Activated naive CD8-positive, alpha-beta T cell (primary cell): ENCODE measurements around the gene ORMDL3.
"Not testable (repeated sequence)": the region's sequence is repeated elsewhere in the genome, so short reads cannot be mapped to it uniquely, and the experiment has no call there.

Source experiments
- H3K27ac Mint-ChIP-seq: one replicate; pipeline ENCODE4 v1.8.0; 2021; ENCODE audit warnings: mixed read lengths
- H3K27me3 Mint-ChIP-seq: one replicate; pipeline ENCODE4 v1.8.0; 2021; ENCODE audit warnings: mixed read lengths
- H3K36me3 Mint-ChIP-seq: one replicate; pipeline ENCODE4 v1.8.0; 2021; ENCODE audit warnings: mixed read lengths
- H3K4me1 Mint-ChIP-seq: one replicate; pipeline ENCODE4 v1.8.0; 2021; ENCODE audit warnings: low read depth, mixed read lengths
- H3K4me3 Mint-ChIP-seq: one replicate; pipeline ENCODE4 v1.8.0; 2021; ENCODE audit warnings: mild to moderate bottlenecking, mixed read lengths
- H3K9me3 Mint-ChIP-seq: one replicate; pipeline ENCODE4 v1.8.0; 2021; ENCODE audit warnings: low read depth, mixed read lengths

ORMDL3 gene

GRCh38 chr17:39923836-39924690 is 3.3 kb downstream of the ORMDL3 start:
- Mint-ChIP-seq H3K36me3 (peaks cover 4% of the 10 kb centered on the region), H3K27me3 (no peaks in the 10 kb centered on the region), H3K4me3 (peak overlapping the region; percentile 95), H3K4me1 (peaks cover 79% of the 10 kb centered on the region), H3K9me3 (no peaks in the 10 kb centered on the region), H3K27ac (peak overlapping the region; percentile 98)

- Mint-ChIP-seq H3K27ac (peak overlapping the region; percentile 98), H3K36me3 (peaks cover 4% of the 10 kb centered on the region), H3K4me3 (peak overlapping the region; percentile 95), H3K9me3 (no peaks in the 10 kb centered on the region), H3K27me3 (no peaks in the 10 kb centered on the region), H3K4me1 (peaks cover 82% of the 10 kb centered on the region)
Observed at GRCh38 chr17:39923230-39923629, 4.2 kb downstream of the ORMDL3 start.

- Mint-ChIP-seq H3K9me3 (no peaks in the 10 kb centered on the region), H3K4me3 (peak overlapping the region; percentile 71), H3K27ac (peak overlapping the region; percentile 98), H3K36me3 (peaks cover 11% of the 10 kb centered on the region), H3K27me3 (no peaks in the 10 kb centered on the region), H3K4me1 (peaks cover 84% of the 10 kb centered on the region)
Observed at GRCh38 chr17:39922006-39922405, 5.4 kb downstream of the ORMDL3 start.

GRCh38 chr17:39921323-39921722 is 6.1 kb downstream of the ORMDL3 start:
- H3K4me1 Mint-ChIP-seq: peaks cover 86% of the 10 kb centered on the region
- peak overlapping the region; percentile 98 for H3K27ac Mint-ChIP-seq
- H3K9me3 Mint-ChIP-seq: no peaks in the 10 kb centered on the region
- H3K4me3 Mint-ChIP-seq: peak overlapping the region; percentile 71
- peaks cover 14% of the 10 kb centered on the region for H3K36me3 Mint-ChIP-seq
- no peaks in the 10 kb centered on the region for H3K27me3 Mint-ChIP-seq

- H3K36me3 Mint-ChIP-seq: peaks cover 14% of the 10 kb centered on the region
- H3K4me3 Mint-ChIP-seq: peak overlapping the region; percentile 71
- H3K27me3 Mint-ChIP-seq: no peaks in the 10 kb centered on the region
- peaks cover 82% of the 10 kb centered on the region for H3K4me1 Mint-ChIP-seq
- H3K9me3 Mint-ChIP-seq: no peaks in the 10 kb centered on the region
- H3K27ac Mint-ChIP-seq: peak overlapping the region; percentile 98
Observed at GRCh38 chr17:39920218-39921210, 6.9 kb downstream of the ORMDL3 start.

- Mint-ChIP-seq H3K27me3 (no peaks in the 10 kb centered on the region), H3K4me1 (peaks cover 69% of the 10 kb centered on the region), H3K9me3 (no peaks in the 10 kb centered on the region), H3K36me3 (peaks cover 14% of the 10 kb centered on the region), H3K4me3 (no peak overlapping the region), H3K27ac (peak overlapping the region; percentile 78)
Observed at GRCh38 chr17:39919087-39919683, 8.2 kb downstream of the ORMDL3 start.

GRCh38 chr17:39916918-39917317 is 10.5 kb downstream of the ORMDL3 start:
- H3K36me3 Mint-ChIP-seq: peaks cover 16% of the 10 kb centered on the region
- peak overlapping the region; percentile 34 for H3K27ac Mint-ChIP-seq
- H3K4me3 Mint-ChIP-seq: peak overlapping the region; percentile 5
- no peaks in the 10 kb centered on the region for H3K27me3 Mint-ChIP-seq
- peaks cover 49% of the 10 kb centered on the region for H3K4me1 Mint-ChIP-seq
- H3K9me3 Mint-ChIP-seq: no peaks in the 10 kb centered on the region

- Mint-ChIP-seq H3K36me3 (peaks cover 18% of the 10 kb centered on the region), H3K27me3 (no peaks in the 10 kb centered on the region)
Observed at GRCh38 chr17:39915559-39915958, 11.8 kb downstream of the ORMDL3 start.

GRCh38 chr17:39913989-39914388 is 13.4 kb downstream of the ORMDL3 start:
- no peak overlapping the region for H3K4me3 Mint-ChIP-seq
- no peaks in the 10 kb centered on the region for H3K27me3 Mint-ChIP-seq
- H3K27ac Mint-ChIP-seq: peak overlapping the region; percentile 68
- H3K9me3 Mint-ChIP-seq: no peaks in the 10 kb centered on the region
- peaks cover 24% of the 10 kb centered on the region for H3K4me1 Mint-ChIP-seq
- peaks cover 18% of the 10 kb centered on the region for H3K36me3 Mint-ChIP-seq

More at GRCh38 chr17:39915559-39915958, 11.8 kb downstream of the ORMDL3 start:
- Mint-ChIP-seq H3K4me1 (peaks cover 36% of the 10 kb centered on the region), H3K27ac (peak overlapping the region; percentile 16), H3K9me3 (no peaks in the 10 kb centered on the region), H3K4me3 (no peak overlapping the region)

GRCh38 chr17:39908789-39909352 is 18.5 kb downstream of the ORMDL3 start:
- H3K36me3 Mint-ChIP-seq: peaks cover 24% of the 10 kb centered on the region
- no peaks in the 10 kb centered on the region for H3K9me3 Mint-ChIP-seq
- no peak overlapping the region for H3K27ac Mint-ChIP-seq
- H3K27me3 Mint-ChIP-seq: no peaks in the 10 kb centered on the region
- no peak overlapping the region for H3K4me3 Mint-ChIP-seq
- peaks cover 6% of the 10 kb centered on the region for H3K4me1 Mint-ChIP-seq

- Mint-ChIP-seq H3K27ac (peak overlapping the region; percentile 61), H3K4me3 (no peak overlapping the region), H3K4me1 (peaks cover 16% of the 10 kb centered on the region), H3K27me3 (no peaks in the 10 kb centered on the region), H3K9me3 (no peaks in the 10 kb centered on the region), H3K36me3 (peaks cover 17% of the 10 kb centered on the region)
Observed at GRCh38 chr17:39904990-39905288, 22.5 kb downstream of the ORMDL3 start.

- Mint-ChIP-seq H3K27ac (peak overlapping the region; percentile 64), H3K9me3 (no peaks in the 10 kb centered on the region), H3K4me1 (peaks cover 16% of the 10 kb centered on the region), H3K36me3 (peaks cover 23% of the 10 kb centered on the region), H3K4me3 (peak overlapping the region; percentile 58), H3K27me3 (no peaks in the 10 kb centered on the region)
Observed at GRCh38 chr17:39903158-39903884, 24.1 kb downstream of the ORMDL3 start.

GRCh38 chr17:39902027-39902426 is 25.4 kb downstream of the ORMDL3 start:
- not testable (repeated sequence) for H3K9me3 Mint-ChIP-seq
- H3K36me3 Mint-ChIP-seq: peaks cover 19% of the 10 kb centered on the region

GRCh38 chr17:39899215-39899614 is 28.2 kb downstream of the ORMDL3 start:
- Mint-ChIP-seq H3K27me3 (no peaks in the 10 kb centered on the region), H3K36me3 (peaks cover 6% of the 10 kb centered on the region), H3K4me3 (no peak overlapping the region), H3K27ac (no peak overlapping the region), H3K9me3 (no peaks in the 10 kb centered on the region), H3K4me1 (peaks cover 19% of the 10 kb centered on the region)

More at GRCh38 chr17:39902027-39902426, 25.4 kb downstream of the ORMDL3 start:
- not testable (repeated sequence) for H3K27ac Mint-ChIP-seq, H3K27me3 Mint-ChIP-seq, H3K4me3 Mint-ChIP-seq
- H3K4me1 Mint-ChIP-seq: peaks cover 16% of the 10 kb centered on the region
